GM12873 (cell line): ENCODE data around the gene TK2.

Experiments used
- CTCF ChIP-seq: IDR thresholded peaks from 2 replicates; pipeline ENCODE4 v1.5.1; 2012; ENCODE audit warnings: low read depth, mild to moderate bottlenecking, moderate library complexity, low read length, control low read depth; ENCODE audit not compliant: insufficient read depth; ENCODE audit errors: missing control alignments

Gene TK2

GRCh38 chr16:66513111-66513723, 36.7 kb downstream of the TK2 start:
- no peak for TF ChIP-seq CTCF

- TF ChIP-seq CTCF, result no peak
Measured at GRCh38 chr16:66512272-66513110, 37.4 kb downstream of the TK2 start.

GRCh38 chr16:66511602-66512271, 38.2 kb downstream of the TK2 start:
- TF ChIP-seq CTCF, result no peak

GRCh38 chr16:66510711-66511601, 39.0 kb downstream of the TK2 start:
- no peak for TF ChIP-seq CTCF

GRCh38 chr16:66510298-66510697, 39.6 kb downstream of the TK2 start:
- no peak for TF ChIP-seq CTCF

GRCh38 chr16:66509576-66509975, 40.3 kb downstream of the TK2 start:
- TF ChIP-seq CTCF, result no peak
